ENCODE results near the gene OGDHL. TPM values are rescaled to one million over a fixed set of nuclear protein-coding genes. Genes with fewer than 3 reads are reported as not detected.

Gene OGDHL
- total and polyA plus RNA-seq, 7 experiments from 2014 or later: not detected

GRCh38 chr10:49688920-49689319, 73.2 kb downstream of the OGDHL start:
- CTCF ChIA-PET: interaction anchor here (0.7 kb wide), 1 partner anchor 16 kb away, joined by 6 read pairs; no protein-coding TSS in a partner anchor
- no peaks in the 10 kb centered on the region for H3K36me3 ChIP-seq (ENCODE audit: control insufficient read depth in 2 of 3, insufficient read depth in 3 of 3, low read length in 3 of 3)
- H3K27me3 Mint-ChIP-seq: peaks cover 61 to 80% (median 71%) of the 10 kb centered on the region in 5 donors
- H3K27me3 ChIP-seq (ENCODE audit: control insufficient read depth in 2 of 2, insufficient read depth in 2 of 2, low read length in 2 of 2): no peaks in the 10 kb centered on the region
- H3K36me3 Mint-ChIP-seq: peaks cover 0 to 13% (median 0%) of the 10 kb centered on the region in 5 donors
- H3K4me3 ChIP-seq (ENCODE audit: low read length): no peak overlapping the region
- peaks cover 0 to 6% (median 0%) of the 10 kb centered on the region in 3 experiments for H3K9me3 ChIP-seq (ENCODE audit: control insufficient read depth in 2 of 3, low read length in 3 of 3)
- peaks cover 0 to 4% (median 0%) of the 10 kb centered on the region in 7 donors for H3K4me1 Mint-ChIP-seq
- H3K4me3 Mint-ChIP-seq: no peak overlapping the region
- H3K4me1 ChIP-seq (ENCODE audit: control insufficient read depth in 2 of 2, insufficient read depth in 2 of 2, low read length in 2 of 2): no peaks in the 10 kb centered on the region
- no peak overlapping the region for H3K27ac ChIP-seq (ENCODE audit: low read depth, low read length)
- no peak for ATAC-seq
- no peak for DNase-seq
- POLR2A ChIA-PET: no interaction called here
- H3K9me3 Mint-ChIP-seq: peaks cover 0 to 52% (median 13%) of the 10 kb centered on the region in 11 donors
- intact Hi-C loops (cut with micrococcal nuclease): no loop called here
- H3K27ac Mint-ChIP-seq: no peak overlapping the region

GRCh38 chr10:49688261-49688846, 73.8 kb downstream of the OGDHL start:
- H3K27me3 Mint-ChIP-seq: peaks cover 62 to 79% (median 66%) of the 10 kb centered on the region in 5 donors
- H3K9me3 Mint-ChIP-seq: peaks cover 0 to 50% (median 13%) of the 10 kb centered on the region in 11 donors
- no peaks in the 10 kb centered on the region for H3K36me3 ChIP-seq (ENCODE audit: control insufficient read depth in 2 of 3, insufficient read depth in 3 of 3, low read length in 3 of 3)
- ATAC-seq (no peak), DNase-seq (no peak)
- H3K27me3 ChIP-seq (ENCODE audit: control insufficient read depth in 2 of 2, insufficient read depth in 2 of 2, low read length in 2 of 2): no peaks in the 10 kb centered on the region
- CTCF ChIA-PET: interaction anchor here (0.7 kb wide), 1 partner anchor 17 kb away, joined by 6 read pairs; no protein-coding TSS in a partner anchor
- H3K27ac ChIP-seq (ENCODE audit: low read depth, low read length): no peak overlapping the region
- H3K27ac Mint-ChIP-seq: no peak overlapping the region
- H3K4me3 ChIP-seq (ENCODE audit: low read length): no peak overlapping the region
- no peaks in the 10 kb centered on the region for H3K4me1 ChIP-seq (ENCODE audit: control insufficient read depth in 2 of 2, insufficient read depth in 2 of 2, low read length in 2 of 2)
- peak overlapping the region in 1 of 10 donors; percentile 25 for H3K4me3 Mint-ChIP-seq
- H3K9me3 ChIP-seq (ENCODE audit: control insufficient read depth in 2 of 3, low read length in 3 of 3): peaks cover 0 to 6% (median 0%) of the 10 kb centered on the region in 3 experiments
- peaks cover 0 to 4% (median 0%) of the 10 kb centered on the region in 7 donors for H3K4me1 Mint-ChIP-seq
- intact Hi-C loops (cut with micrococcal nuclease): no loop called here
- POLR2A ChIA-PET: no interaction called here
- peaks cover 0 to 13% (median 0%) of the 10 kb centered on the region in 5 donors for H3K36me3 Mint-ChIP-seq

- no peak overlapping the region for H3K27ac Mint-ChIP-seq
- H3K27me3 ChIP-seq (ENCODE audit: control insufficient read depth in 2 of 2, insufficient read depth in 2 of 2, low read length in 2 of 2): no peaks in the 10 kb centered on the region
- DNase-seq: no peak
- H3K4me3 Mint-ChIP-seq: no peak overlapping the region
- H3K36me3 Mint-ChIP-seq: peaks cover 0 to 13% (median 0%) of the 10 kb centered on the region in 5 donors
- H3K9me3 Mint-ChIP-seq: peaks cover 1 to 56% (median 19%) of the 10 kb centered on the region in 11 donors
- ATAC-seq: no peak
- intact Hi-C loops (cut with micrococcal nuclease): no loop called here
- H3K36me3 ChIP-seq (ENCODE audit: control insufficient read depth in 2 of 3, insufficient read depth in 3 of 3, low read length in 3 of 3): no peaks in the 10 kb centered on the region
- no peaks in the 10 kb centered on the region for H3K4me1 ChIP-seq (ENCODE audit: control insufficient read depth in 2 of 2, insufficient read depth in 2 of 2, low read length in 2 of 2)
- H3K27me3 Mint-ChIP-seq: peaks cover 49 to 62% (median 59%) of the 10 kb centered on the region in 5 donors
- POLR2A ChIA-PET: no interaction called here
- CTCF ChIA-PET: no interaction called here
- no peak overlapping the region for H3K27ac ChIP-seq (ENCODE audit: low read depth, low read length)
- peaks cover 0 to 6% (median 0%) of the 10 kb centered on the region in 3 experiments for H3K9me3 ChIP-seq (ENCODE audit: control insufficient read depth in 2 of 3, low read length in 3 of 3)
- H3K4me3 ChIP-seq (ENCODE audit: low read length): no peak overlapping the region
- peaks cover 0 to 4% (median 0%) of the 10 kb centered on the region in 7 donors for H3K4me1 Mint-ChIP-seq
Observed at GRCh38 chr10:49686651-49687050, 75.5 kb downstream of the OGDHL start.

Other genes starting within 250 kb of the OGDHL start
- 10 to 100 TPM; 23.0 to 50.7 (median 45.2) TPM for gene ERCC6, start 223.2 kb downstream of the OGDHL start, total RNA-seq
- 10 to 100 TPM; 11.0 to 17.2 TPM for gene ERCC6, start 223.2 kb downstream of the OGDHL start, polyA plus RNA-seq
- not detected for gene SLC18A3, start 152.0 kb downstream of the OGDHL start, total RNA-seq
- not detected for gene SLC18A3, start 152.0 kb downstream of the OGDHL start, polyA plus RNA-seq
- gene CHAT, start 148.3 kb downstream of the OGDHL start, total RNA-seq: not detected
- not detected for gene CHAT, start 148.3 kb downstream of the OGDHL start, polyA plus RNA-seq
- gene C10orf53, start 82.7 kb downstream of the OGDHL start, total RNA-seq: not detected
- not detected for gene C10orf53, start 82.7 kb downstream of the OGDHL start, polyA plus RNA-seq
- gene PARG, start 179.7 kb upstream of the OGDHL start, total RNA-seq: 10 to 100 TPM; 32.6 to 48.2 (median 34.5) TPM
- 10 to 100 TPM; 11.4 to 20.9 TPM for gene PARG, start 179.7 kb upstream of the OGDHL start, polyA plus RNA-seq
- 10 to 100 TPM; 18.2 to 34.0 (median 29.2) TPM for gene TIMM23B, start 179.7 kb upstream of the OGDHL start, total RNA-seq
- gene TIMM23B, start 179.7 kb upstream of the OGDHL start, polyA plus RNA-seq: 10 to 100 TPM; 11.8 to 12.7 TPM
- 10 to 100 TPM; 17.8 to 25.3 (median 21.1) TPM for gene AGAP6, start 226.1 kb upstream of the OGDHL start, total RNA-seq
- gene AGAP6, start 226.1 kb upstream of the OGDHL start, polyA plus RNA-seq: 1 to 10 TPM; 1.7 to 2.4 TPM

All from naive thymus-derived CD4-positive, alpha-beta T cell (primary cell).